HCT116 (cell line): Measurements from ENCODE around the gene BCAP31. TPM values are rescaled to one million over a fixed set of nuclear protein-coding genes. Genes with fewer than 3 reads are reported as not detected.

Source experiments
- ATAC-seq: fragments of 200-7000 bp; cut with Tn5 transposase; 2 replicates; pipeline ENCODE4 v1.9.1; 2020; ENCODE audit warnings: mild to moderate bottlenecking, moderate library complexity
- BruUV-seq: library from RNA; stranded (reverse); fragments of 400-500 nt; replicated peaks from 2 replicates; lab custom pipeline; 2021; lab: Mats Ljungman, UMichigan
- CTCF ChIA-PET: fragments of 300-600 bp; sonication (Branson Sonifier 250); formaldehyde crosslinking; loops from one replicate; lab custom pipeline; 2021; ENCODE audit warnings: antibody characterized with exemption; lab: Charles Lee
- POLR2A ChIA-PET: fragments of 300-600, 350-600 bp; sonication (Branson Sonifier 250); formaldehyde crosslinking; loops from one replicate; lab custom pipeline; 2021; ENCODE audit warnings: antibody characterized with exemption; lab: Charles Lee
- RAD21 ChIA-PET, 2 experiments: fragments of 300-600 bp; sonication (Branson Sonifier 250); formaldehyde crosslinking; loops; one replicate each; lab custom pipeline; 2023; ENCODE audit warnings: low total read pairs in 2 of 2; ENCODE audit not compliant: uncharacterized antibody in 2 of 2, unreplicated experiment in 2 of 2, low non-redundant PET in 1 of 2; lab: Charles Lee
- DNase-seq: peaks from one replicate; pipeline ENCODE4 v3.0.0-alpha.2; 2010; ENCODE audit warnings: low read depth, low spot score
- H2AFZ ChIP-seq: fragments of 200-600 bp; shearing (Covaris generic), sonication (generic); 2 replicates; pipeline ENCODE4 v1.6.1; 2017; ENCODE audit warnings: low read depth, mixed run types, mixed read lengths, antibody characterized with exemption, low read length; ENCODE audit not compliant: poor library complexity, severe bottlenecking
- H3K27ac ChIP-seq: 2 replicates; pipeline ENCODE4 v1.5.1; 2012; ENCODE audit warnings: low read depth, low read length
- H3K27me3 ChIP-seq: fragments of 200-600 bp; sonication (generic); 2 replicates; pipeline ENCODE4 v1.6.1; 2016; ENCODE audit warnings: mixed run types, low read length, mixed read lengths; ENCODE audit not compliant: insufficient read depth
- H3K36me3 ChIP-seq, 2 experiments: fragments of 200-500 bp in 1 of 2; fragments of 200-600 bp in 1 of 2; sonication (Bioruptor generic) in 1 of 2; sonication (generic) in 1 of 2; 2 replicates each; pipeline versions ENCODE4 v1.5.1 to v1.6.1; 2014 to 2016; ENCODE audit warnings: low read length in 2 of 2, inconsistent platforms in 1 of 2, mixed read lengths in 1 of 2, mixed run types in 1 of 2; ENCODE audit not compliant: insufficient read depth in 2 of 2, control insufficient read depth in 1 of 2
- H3K4me1 ChIP-seq, 2 experiments: fragments of 200-600 bp in 1 of 2; sonication (generic) in 1 of 2; 2 replicates each; pipeline versions ENCODE4 v1.5.1 to v1.6.1; 2012 to 2017; ENCODE audit warnings: low read length in 2 of 2, inconsistent platforms in 1 of 2, mild to moderate bottlenecking in 1 of 2, mixed read lengths in 1 of 2, mixed run types in 1 of 2, moderate library complexity in 1 of 2; ENCODE audit not compliant: insufficient read depth in 2 of 2, control insufficient read depth in 1 of 2
- H3K4me2 ChIP-seq: fragments of 200-600 bp; sonication (generic); 2 replicates; pipeline ENCODE4 v1.6.1; 2017; ENCODE audit warnings: mixed run types, low read length, mixed read lengths
- H3K4me3 ChIP-seq, 2 experiments: fragments of 200-600 bp in 1 of 2; sonication (generic) in 1 of 2; replicated peaks in 1 of 2; 2 replicates each; pipeline ENCODE4 v1.5.1; 2011 to 2016; ENCODE audit warnings: low read length in 2 of 2, control low read depth in 1 of 2, low read depth in 1 of 2, mild to moderate bottlenecking in 1 of 2, mixed read lengths in 1 of 2, mixed run types in 1 of 2
- H3K79me2 ChIP-seq: fragments of 200-600 bp; sonication (generic); 2 replicates; pipeline ENCODE4 v1.6.1; 2017; ENCODE audit warnings: mild to moderate bottlenecking, mixed run types, low read length, moderate library complexity, mixed read lengths; ENCODE audit not compliant: insufficient read depth
- H3K9ac ChIP-seq: fragments of 200-600 bp; sonication (generic); 2 replicates; pipeline ENCODE4 v1.6.1; 2016; ENCODE audit warnings: low read length, mixed read lengths
- H3K9me2 ChIP-seq: fragments of 200-600 bp; sonication (generic), shearing (Covaris generic); 2 replicates; pipeline ENCODE4 v1.6.1; 2017; ENCODE audit warnings: mixed run types, mild to moderate bottlenecking, moderate library complexity; ENCODE audit not compliant: insufficient read depth
- H3K9me3 ChIP-seq, 2 experiments: fragments of 200-500 bp in 1 of 2; fragments of 200-600 bp in 1 of 2; sonication (Bioruptor generic) in 1 of 2; sonication (generic) in 1 of 2; 2 replicates each; pipeline ENCODE4 v1.6.1; 2014 to 2017; ENCODE audit warnings: low read length in 2 of 2, mixed read lengths in 2 of 2, inconsistent platforms in 1 of 2, low read depth in 1 of 2, mild to moderate bottlenecking in 1 of 2, mixed run types in 1 of 2, moderate library complexity in 1 of 2; ENCODE audit not compliant: control insufficient read depth in 1 of 2, insufficient read depth in 1 of 2
- H4K20me1 ChIP-seq: fragments of 200-600 bp; sonication (generic), shearing (Covaris generic); 2 replicates; pipeline ENCODE4 v1.6.1; 2017; ENCODE audit warnings: mixed run types, mild to moderate bottlenecking, moderate library complexity; ENCODE audit not compliant: insufficient read depth
- ATF3 ChIP-seq: IDR thresholded peaks from 2 replicates; pipeline ENCODE4 v1.6.1; 2012
- CBX3 ChIP-seq: IDR thresholded peaks from 2 replicates; pipeline ENCODE4 v1.6.1; 2012; ENCODE audit warnings: low read depth
- CEBPB ChIP-seq: IDR thresholded peaks from 2 replicates; pipeline ENCODE4 v1.6.1; 2012; ENCODE audit warnings: low read depth
- EZH2 ChIP-seq: fragments of 200-600 bp; sonication (generic); IDR thresholded peaks from 2 replicates; pipeline ENCODE4 v1.6.1; 2017; ENCODE audit warnings: antibody characterized with exemption, mixed run types
- JUND ChIP-seq: IDR thresholded peaks from 2 replicates; pipeline ENCODE4 v1.6.1; 2012
- POLR2A ChIP-seq: IDR thresholded peaks from 2 replicates; pipeline ENCODE4 v1.7.0; 2011; ENCODE audit warnings: borderline replicate concordance; ENCODE audit not compliant: insufficient read depth, insufficient read length; ENCODE audit errors: extremely low read depth
- POLR2AphosphoS5 ChIP-seq: IDR thresholded peaks from 2 replicates; pipeline ENCODE4 v1.6.1; 2011; ENCODE audit warnings: mild to moderate bottlenecking, low read depth, low read length, moderate library complexity
- REST ChIP-seq: IDR thresholded peaks from 2 replicates; pipeline ENCODE4 v1.6.1; 2012; ENCODE audit warnings: low read depth
- SIN3A ChIP-seq: IDR thresholded peaks from 2 replicates; pipeline ENCODE4 v1.6.1; 2012; ENCODE audit warnings: low read depth
- SRF ChIP-seq: IDR thresholded peaks from 2 replicates; pipeline ENCODE4 v1.6.1; 2012; ENCODE audit warnings: low read depth
- ZFX ChIP-seq: fragments of 450-650 bp; IDR thresholded peaks from 2 replicates; pipeline ENCODE4 v1.6.1; 2017
- ZNF274 ChIP-seq: fragments of 200-500 bp; sonication (Bioruptor generic); IDR thresholded peaks from 2 replicates; pipeline ENCODE4 v1.6.1; 2014; ENCODE audit warnings: mild to moderate bottlenecking, low read depth, low read length, inconsistent platforms
- intact Hi-C: fragments of 100-400 bp; cut with micrococcal nuclease; formaldehyde crosslinking; loops from 2 replicates; pipeline ENCODE4 v1.10.0; 2022
- total RNA-seq: library from RNA; stranded (reverse); gene quantifications from one replicate; pipeline ENCODE4 v1.2.1, GENCODE V29; 2021; ENCODE audit not compliant: unreplicated experiment
- TF ChIP-seq, protein P1 (sequence below): IDR thresholded peaks from 2 replicates; pipeline ENCODE4 v1.6.1; 2011; ENCODE audit warnings: mild to moderate bottlenecking, low read length, moderate library complexity; ENCODE audit not compliant: insufficient replicate concordance; ENCODE audit errors: extremely low read depth
- TF ChIP-seq, protein P2 (sequence below), 3 experiments: fragments of 200-600 bp in 1 of 3; sonication (generic) in 1 of 3; IDR thresholded peaks in 2 of 3; conservative IDR thresholded peaks in 1 of 3; 2 replicates each; pipeline ENCODE4 v1.5.1; 2012 to 2017; ENCODE audit warnings: low read depth in 2 of 3, low read length in 2 of 3, antibody characterized with exemption in 1 of 3, borderline replicate concordance in 1 of 3, control low read depth in 1 of 3, mild to moderate bottlenecking in 1 of 3, mixed read lengths in 1 of 3, mixed run types in 1 of 3, moderate library complexity in 1 of 3; ENCODE audit not compliant: insufficient read depth in 1 of 3
- TF ChIP-seq, protein P3 (sequence below): IDR thresholded peaks from 2 replicates; pipeline ENCODE4 v1.6.1; 2012

Gene BCAP31
- total RNA-seq, 1 experiment from 2014 or later, result 185 TPM

- TF ChIP-seq, protein P1, sequence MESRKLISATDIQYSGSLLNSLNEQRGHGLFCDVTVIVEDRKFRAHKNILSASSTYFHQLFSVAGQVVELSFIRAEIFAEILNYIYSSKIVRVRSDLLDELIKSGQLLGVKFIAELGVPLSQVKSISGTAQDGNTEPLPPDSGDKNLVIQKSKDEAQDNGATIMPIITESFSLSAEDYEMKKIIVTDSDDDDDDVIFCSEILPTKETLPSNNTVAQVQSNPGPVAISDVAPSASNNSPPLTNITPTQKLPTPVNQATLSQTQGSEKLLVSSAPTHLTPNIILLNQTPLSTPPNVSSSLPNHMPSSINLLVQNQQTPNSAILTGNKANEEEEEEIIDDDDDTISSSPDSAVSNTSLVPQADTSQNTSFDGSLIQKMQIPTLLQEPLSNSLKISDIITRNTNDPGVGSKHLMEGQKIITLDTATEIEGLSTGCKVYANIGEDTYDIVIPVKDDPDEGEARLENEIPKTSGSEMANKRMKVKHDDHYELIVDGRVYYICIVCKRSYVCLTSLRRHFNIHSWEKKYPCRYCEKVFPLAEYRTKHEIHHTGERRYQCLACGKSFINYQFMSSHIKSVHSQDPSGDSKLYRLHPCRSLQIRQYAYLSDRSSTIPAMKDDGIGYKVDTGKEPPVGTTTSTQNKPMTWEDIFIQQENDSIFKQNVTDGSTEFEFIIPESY, result no peak
- TF ChIP-seq EZH2, result no peak
- no peak for TF ChIP-seq SRF
- TF ChIP-seq SIN3A, result no peak
- no peak for TF ChIP-seq ZFX
- no peak for TF ChIP-seq ATF3
- TF ChIP-seq POLR2AphosphoS5, result no peak
- TF ChIP-seq, all 23 proteins: peak for 0
These were observed 45.8 kb upstream of the BCAP31 start (continued) for GRCh38 chrX:153769865-153770600.

GRCh38 chrX:153769158-153769864 lies 45.1 kb upstream of the BCAP31 start:
- intact Hi-C loops, result no loop called here
- H3K9me2 ChIP-seq, result no peaks in the 10 kb centered on the region
- no peaks in the 10 kb centered on the region for H3K27me3 ChIP-seq
- no peak overlapping the region for H3K9ac ChIP-seq
- BruUV-seq, result no TSS peak
- peaks cover 0 to 4% of the 10 kb centered on the region in 2 experiments; a peak in 2 of 4 replicates for H3K4me1 ChIP-seq
- H3K79me2 ChIP-seq, result no peaks in the 10 kb centered on the region
- RAD21 ChIA-PET, result no interaction called here
- H3K4me2 ChIP-seq, result no peak overlapping the region
- H2AFZ ChIP-seq, result no peak overlapping the region
- ATAC-seq, result no peak
- H4K20me1 ChIP-seq, result no peaks in the 10 kb centered on the region
- H3K9me3 ChIP-seq, result no peaks in the 10 kb centered on the region
- POLR2A ChIA-PET, result no interaction called here
- DNase-seq, result no peak
- H3K4me3 ChIP-seq, result no peak overlapping the region
- no peaks in the 10 kb centered on the region for H3K36me3 ChIP-seq
- CTCF ChIA-PET, result no interaction called here
- no peak overlapping the region for H3K27ac ChIP-seq
- TF ChIP-seq, protein P2, sequence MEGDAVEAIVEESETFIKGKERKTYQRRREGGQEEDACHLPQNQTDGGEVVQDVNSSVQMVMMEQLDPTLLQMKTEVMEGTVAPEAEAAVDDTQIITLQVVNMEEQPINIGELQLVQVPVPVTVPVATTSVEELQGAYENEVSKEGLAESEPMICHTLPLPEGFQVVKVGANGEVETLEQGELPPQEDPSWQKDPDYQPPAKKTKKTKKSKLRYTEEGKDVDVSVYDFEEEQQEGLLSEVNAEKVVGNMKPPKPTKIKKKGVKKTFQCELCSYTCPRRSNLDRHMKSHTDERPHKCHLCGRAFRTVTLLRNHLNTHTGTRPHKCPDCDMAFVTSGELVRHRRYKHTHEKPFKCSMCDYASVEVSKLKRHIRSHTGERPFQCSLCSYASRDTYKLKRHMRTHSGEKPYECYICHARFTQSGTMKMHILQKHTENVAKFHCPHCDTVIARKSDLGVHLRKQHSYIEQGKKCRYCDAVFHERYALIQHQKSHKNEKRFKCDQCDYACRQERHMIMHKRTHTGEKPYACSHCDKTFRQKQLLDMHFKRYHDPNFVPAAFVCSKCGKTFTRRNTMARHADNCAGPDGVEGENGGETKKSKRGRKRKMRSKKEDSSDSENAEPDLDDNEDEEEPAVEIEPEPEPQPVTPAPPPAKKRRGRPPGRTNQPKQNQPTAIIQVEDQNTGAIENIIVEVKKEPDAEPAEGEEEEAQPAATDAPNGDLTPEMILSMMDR (IDR thresholded peaks at IDR 0.05 in 2 of 3, conservative IDR thresholded peaks at IDR 0.05 in 1 of 3; ENCODE audit: borderline replicate concordance in 1 of 3, insufficient read depth in 1 of 3, low read depth in 2 of 3, low read length in 2 of 3), result no peak
- TF ChIP-seq POLR2AphosphoS5, result no peak
- no peak for TF ChIP-seq POLR2A
- TF ChIP-seq ATF3, result no peak
- no peak for TF ChIP-seq ZNF274
- no peak for TF ChIP-seq REST
- TF ChIP-seq EZH2, result no peak
- TF ChIP-seq CBX3, result no peak
- TF ChIP-seq CEBPB, result no peak
- TF ChIP-seq, protein P3, sequence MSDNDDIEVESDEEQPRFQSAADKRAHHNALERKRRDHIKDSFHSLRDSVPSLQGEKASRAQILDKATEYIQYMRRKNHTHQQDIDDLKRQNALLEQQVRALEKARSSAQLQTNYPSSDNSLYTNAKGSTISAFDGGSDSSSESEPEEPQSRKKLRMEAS, result no peak
- TF ChIP-seq JUND, result no peak
